Nucleus accumbens (tissue), 56 donors: Measurements from ENCODE around the gene CLPTM1L.
"Not testable (repeated sequence)": the region's sequence is repeated elsewhere in the genome, so short reads cannot be mapped to it uniquely, and the experiment has no call there.

Source experiments
- DNase-seq, 56 donors: peaks; one replicate each; lab custom pipeline; 2025; lab: John Stamatoyannopoulos, UW

The CLPTM1L gene

GRCh38 chr5:1363160-1363559 is 18.3 kb upstream of the CLPTM1L start:
- DNase-seq: no peak

DNA sequence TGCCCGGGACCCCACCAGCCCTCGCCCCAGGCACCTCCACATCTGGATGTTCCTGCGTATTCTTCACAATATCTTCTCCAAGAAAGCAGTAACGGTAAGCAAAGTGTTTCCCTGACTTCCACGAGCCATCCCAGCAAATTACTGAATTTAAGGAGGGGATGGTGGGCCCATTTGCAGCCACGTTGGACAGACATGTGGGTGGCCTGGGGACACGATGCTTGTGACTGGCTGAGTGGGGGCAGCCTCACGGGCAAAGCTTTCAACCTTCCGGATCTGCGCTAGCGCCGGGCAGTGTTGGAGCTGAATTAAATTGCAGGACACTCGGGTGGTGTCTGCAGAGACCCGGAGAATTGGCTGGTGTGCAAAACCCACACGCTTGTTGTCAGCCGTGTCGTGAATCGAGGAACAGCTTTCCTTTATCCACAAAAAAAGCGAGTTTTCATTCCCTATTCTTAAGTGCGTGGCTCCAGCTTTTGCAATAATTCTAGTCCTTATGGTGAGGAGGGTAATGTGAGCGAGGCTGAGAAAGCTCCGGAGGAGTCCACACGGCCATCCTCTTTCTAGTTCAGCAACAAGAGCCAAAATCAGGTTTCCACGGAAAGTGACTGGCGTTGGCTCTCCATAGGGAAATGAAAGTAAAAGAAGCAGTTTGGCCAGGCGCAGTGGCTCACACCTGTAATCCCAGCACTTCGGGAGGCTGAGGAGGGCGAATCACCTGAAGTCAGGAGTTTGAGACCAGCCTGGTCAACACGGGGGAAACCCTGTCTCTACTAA is 17.5 kb upstream of the CLPTM1L start:
- DNase-seq: no peak

DNA sequence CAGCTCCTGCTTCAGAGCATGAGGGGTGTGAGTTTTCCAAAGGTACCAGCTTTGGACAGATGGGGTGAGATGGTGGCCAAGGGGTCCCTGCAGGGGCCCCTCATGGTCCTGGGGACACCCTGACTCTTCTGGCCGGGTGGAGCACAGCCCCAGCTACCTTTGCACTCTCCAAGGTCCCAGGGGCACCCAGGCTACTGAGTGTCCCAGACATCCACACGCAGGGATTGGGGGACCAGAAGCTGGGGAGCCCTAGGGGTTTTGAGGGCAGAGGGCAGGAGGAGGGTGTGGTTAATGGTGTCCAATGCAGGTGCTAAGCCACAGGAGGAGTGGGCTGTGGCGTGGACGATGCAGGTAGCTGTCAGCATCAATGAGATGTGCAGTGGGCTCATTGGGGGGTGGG is 16.0 kb upstream of the CLPTM1L start:
- DNase-seq: no peak

DNA sequence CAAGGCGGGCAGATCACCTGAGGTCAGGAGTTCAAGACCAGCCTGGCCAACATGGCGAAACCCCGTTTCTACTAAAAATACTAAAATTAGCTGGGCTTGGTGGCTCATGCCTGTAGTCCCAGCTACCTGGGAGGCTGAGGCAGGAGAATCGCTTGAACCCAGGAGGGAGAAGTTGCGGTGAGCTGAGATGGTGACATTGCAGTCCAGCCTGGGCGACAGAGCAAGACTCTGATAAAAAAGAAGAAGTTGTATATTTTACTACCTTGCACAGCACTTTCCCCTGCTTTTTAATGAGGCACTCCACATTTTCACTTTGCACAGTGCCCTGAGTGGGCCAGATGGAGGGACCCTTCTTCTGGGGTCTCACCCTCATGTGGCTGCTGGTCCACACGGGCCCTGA is 15.5 kb upstream of the CLPTM1L start:
- DNase-seq: not testable (repeated sequence)

- no peak for DNase-seq
Observed at GRCh38 chr5:1359713-1360112, 14.8 kb upstream of the CLPTM1L start.

DNA sequence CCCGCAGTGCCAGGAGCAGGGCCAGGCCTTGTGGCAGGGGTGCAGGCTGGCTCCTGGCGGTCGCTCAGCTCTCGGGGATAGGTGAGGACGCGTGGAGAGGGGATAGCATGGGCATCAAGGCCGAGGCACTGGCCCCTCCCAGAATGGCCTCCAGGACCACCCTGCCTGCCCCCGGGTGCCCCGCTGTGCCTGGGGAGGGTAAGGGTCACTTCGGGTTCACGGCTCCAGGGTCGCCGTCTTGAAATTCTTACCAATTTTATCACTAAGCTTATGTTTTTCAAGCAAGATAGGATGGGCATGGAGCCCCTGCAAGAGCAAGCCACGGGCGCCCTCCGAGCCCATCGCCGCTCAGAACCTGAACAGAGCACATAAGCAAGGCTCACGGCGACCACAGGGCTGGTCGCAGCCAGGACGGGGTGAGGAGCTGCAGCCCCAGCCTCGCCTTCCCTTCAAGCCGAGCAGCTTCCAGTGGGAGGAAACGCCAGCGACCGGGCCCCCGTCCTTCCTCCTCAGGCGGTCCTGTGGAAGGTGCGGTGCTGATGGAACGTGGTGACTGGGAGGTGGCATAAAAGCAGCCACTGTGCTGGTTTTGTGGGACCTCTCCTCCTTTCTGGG is 14.2 kb upstream of the CLPTM1L start:
- DNase-seq: no peak

- DNase-seq: no peak
Observed at GRCh38 chr5:1358726-1359025, 13.8 kb upstream of the CLPTM1L start.

GRCh38 chr5:1357946-1358725 is 13.2 kb upstream of the CLPTM1L start:
- no peak for DNase-seq

GRCh38 chr5:1356873-1357787 is 12.2 kb upstream of the CLPTM1L start:
- DNase-seq: no peak

GRCh38 chr5:1354576-1354975 is 9.7 kb upstream of the CLPTM1L start:
- DNase-seq: no peak

DNA sequence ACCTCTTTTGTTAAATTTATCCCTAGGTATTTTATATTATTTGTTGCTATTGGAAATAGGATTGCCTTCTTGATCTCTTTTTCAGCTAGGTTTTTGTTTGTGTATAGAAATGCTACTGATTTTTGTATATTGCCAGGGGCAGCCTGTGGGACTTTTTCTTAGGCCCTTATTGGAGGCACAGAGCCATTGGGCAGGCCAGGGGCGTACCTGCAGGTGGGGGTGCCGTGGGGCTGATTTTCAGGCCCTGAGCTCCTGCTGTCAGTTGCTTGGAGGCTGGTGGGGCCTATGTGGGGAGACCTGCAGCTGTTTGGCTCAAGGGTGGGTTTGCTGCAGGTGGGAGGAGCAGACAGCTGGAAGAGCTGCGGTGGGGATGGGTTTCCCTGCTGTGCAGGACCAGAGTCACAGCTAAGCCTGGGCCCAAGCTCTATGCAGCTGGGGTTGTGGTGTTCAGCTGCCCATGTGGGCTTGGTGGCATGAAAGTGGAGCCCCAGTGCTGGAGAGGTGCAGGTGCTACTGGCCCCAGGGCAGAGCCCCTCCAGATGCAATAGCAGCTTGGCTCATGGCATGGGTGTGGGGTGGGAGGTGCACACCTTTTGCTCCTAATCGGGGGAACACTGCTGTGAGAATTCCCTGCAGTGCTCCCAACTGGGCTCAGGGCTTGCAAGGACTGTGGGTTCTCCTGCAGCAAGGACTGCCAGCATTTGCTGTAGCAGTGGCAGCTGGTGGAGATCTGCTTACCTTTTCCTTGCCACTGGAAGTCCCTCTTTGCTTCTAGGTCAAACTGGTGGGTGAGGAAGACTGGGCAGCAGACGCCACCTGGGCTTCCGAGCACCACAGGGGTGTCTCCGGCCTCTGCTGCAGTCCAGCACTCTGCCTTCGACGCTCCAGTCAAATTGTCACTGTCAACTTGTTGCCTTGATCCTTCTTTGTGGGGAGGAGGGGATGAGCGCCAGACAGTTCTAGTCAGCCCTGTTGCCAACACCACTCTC is 7.6 kb upstream of the CLPTM1L start:
- no peak for DNase-seq

- DNase-seq: peak in 35 of 56 donors; percentile 1 to 71 (median 29)
Observed at GRCh38 chr5:1351156-1351555, 6.3 kb upstream of the CLPTM1L start.

DNA sequence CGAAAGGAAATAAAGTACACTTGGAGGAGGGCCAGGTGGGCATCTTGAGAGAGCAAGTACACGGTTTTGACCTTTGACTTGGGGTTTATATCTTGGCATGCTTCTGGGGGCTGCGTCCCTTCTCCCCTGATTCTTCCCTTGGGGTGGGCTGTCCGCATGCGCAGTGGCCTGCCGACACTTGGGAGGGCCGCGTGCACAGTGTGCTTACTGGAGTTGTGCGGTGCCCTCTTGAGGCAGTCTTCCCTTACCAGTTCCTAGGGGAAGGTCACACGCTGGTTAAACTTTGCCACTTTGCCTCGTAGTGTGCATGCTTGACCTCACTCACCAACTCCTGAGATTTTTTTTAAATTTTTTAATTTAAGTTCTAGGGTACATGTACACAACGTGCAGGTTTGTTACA is 4.3 kb upstream of the CLPTM1L start:
- no peak for DNase-seq

GRCh38 chr5:1348986-1349245 is 4.0 kb upstream of the CLPTM1L start:
- DNase-seq: no peak

- no peak for DNase-seq
Observed at GRCh38 chr5:1347571-1347970, 2.7 kb upstream of the CLPTM1L start.

DNA sequence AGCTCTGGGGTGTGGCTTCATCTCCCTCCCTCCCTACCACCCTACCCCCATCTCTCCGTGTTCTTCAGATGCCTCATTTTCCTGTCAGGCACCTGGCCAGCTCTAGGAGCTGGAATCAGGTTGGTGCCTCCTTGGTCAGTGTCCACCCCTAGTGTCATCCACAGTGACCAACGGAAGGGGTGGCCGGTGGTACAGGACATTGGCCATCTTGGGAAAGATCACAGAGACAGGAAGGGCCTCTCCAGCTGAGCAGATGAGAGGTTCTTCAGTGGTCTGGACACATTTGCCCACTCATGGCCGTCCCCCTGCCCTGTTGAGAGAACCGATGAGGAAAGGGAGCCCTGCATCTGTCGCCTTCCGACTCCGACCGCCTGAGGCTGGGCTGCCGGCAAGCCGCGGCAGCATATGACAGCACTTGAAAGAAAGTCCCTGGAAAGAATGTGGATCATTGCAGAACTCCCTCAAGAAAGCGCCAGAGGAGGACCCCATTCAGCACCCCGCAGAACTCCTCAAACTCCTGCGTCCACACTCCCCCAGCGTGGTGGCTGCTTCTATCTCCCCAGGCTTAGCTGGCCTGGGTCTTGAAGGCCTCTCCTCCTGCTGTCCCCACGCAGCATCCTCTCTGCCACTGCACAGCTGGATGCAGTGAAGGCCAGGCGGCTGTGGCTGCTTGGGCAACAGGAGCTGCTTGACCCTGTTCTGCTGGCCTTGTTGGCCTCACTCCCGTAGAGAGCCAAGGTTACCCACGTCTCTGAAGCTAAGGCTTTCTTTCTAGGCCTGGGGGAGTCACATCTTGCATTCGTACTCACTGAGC is 1.9 kb upstream of the CLPTM1L start:
- DNase-seq: no peak

DNA sequence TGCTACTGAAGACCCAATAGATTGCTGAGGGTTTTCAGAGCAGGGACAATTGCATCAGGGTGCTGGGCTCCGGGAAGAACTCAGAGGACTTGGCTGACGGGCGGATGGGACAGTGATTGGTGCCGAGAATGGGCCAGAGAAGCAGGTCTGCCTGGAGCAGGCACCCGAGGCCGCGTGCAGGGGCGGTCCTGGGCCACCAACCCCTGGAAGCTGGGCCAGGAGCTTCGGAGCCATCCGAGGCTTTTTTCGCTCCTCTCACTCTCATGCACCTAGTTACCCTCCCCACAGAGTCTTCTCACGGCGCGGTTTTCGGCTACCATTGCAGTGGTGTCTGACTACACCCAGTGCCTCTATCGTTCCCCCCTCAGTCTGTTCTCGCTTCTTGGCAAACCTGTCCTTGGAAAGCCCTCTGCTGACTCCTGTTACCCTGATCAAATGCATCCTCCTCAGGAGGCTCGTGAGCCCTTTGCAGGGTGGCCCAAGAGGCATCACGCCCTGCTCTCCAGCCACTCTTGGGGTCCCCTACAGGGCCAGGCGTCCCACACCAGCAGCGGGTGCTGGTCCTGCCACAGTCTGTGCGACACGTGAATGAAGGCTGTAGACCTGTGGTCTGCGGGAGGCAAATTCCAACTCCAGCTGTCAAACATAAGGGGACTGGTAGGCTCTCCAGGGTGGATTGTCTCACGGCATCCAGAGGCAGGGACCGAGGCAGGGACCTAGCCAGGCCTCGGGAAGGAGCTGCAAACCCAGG is 1.2 kb upstream of the CLPTM1L start:
- DNase-seq: peak in 1 of 56 donors; percentile 7
